K562 (cell line): ENCODE results near the gene STAT4. TPM values are rescaled to one million over a fixed set of nuclear protein-coding genes. Genes with fewer than 3 reads are reported as not detected.

Experiments used
- ATAC-seq: fragments of 200-7000 bp; cut with Tn5 transposase; 3 replicates; pipeline ENCODE4 v1.9.1; 2020; ENCODE audit warnings: moderate library complexity
- BruUV-seq: library from RNA; stranded (reverse); fragments of 400-500 nt; replicated peaks from 2 replicates; lab custom pipeline; 2021; lab: Mats Ljungman, UMichigan
- CTCF ChIA-PET: fragments of 300-600 bp; formaldehyde crosslinking; extraction: SDS; loops from one replicate; lab custom pipeline; 2021; ENCODE audit warnings: low intra/inter-chr PET ratio; lab: Yijun Ruan, JAX
- POLR2A ChIA-PET: fragments of 300-600, 350-650 bp; sonication (Branson Sonifier 250); formaldehyde crosslinking; extraction: SDS; loops from one replicate; lab custom pipeline; 2021; ENCODE audit warnings: antibody characterized with exemption, inconsistent platforms; lab: Yijun Ruan, JAX
- DNase-seq, 4 experiments: peaks; one replicate each; pipeline versions ENCODE4 v3.0.0 to v3.0.0-alpha.2; 2011 to 2018; ENCODE audit warnings: low spot score in 3 of 4, mixed read lengths in 3 of 4; ENCODE audit errors: extremely low read depth in 1 of 4
- FAIRE-seq: peaks from 2 replicates; lab custom pipeline; 2011; peaks lifted over from hg19 to GRCh38; lab: Jason Lieb, UNC
- H2AFZ ChIP-seq: 2 replicates; pipeline ENCODE4 v1.6.0; 2011; ENCODE audit warnings: low read depth, low read length, control low read depth, inconsistent platforms
- H3K27ac ChIP-seq: fragments of 200-600 bp; 3 replicates; pipeline ENCODE4 v1.8.0; 2011; ENCODE audit warnings: low read depth, mild to moderate bottlenecking, control low read depth, inconsistent platforms, low read length, moderate library complexity, mixed read lengths; ENCODE audit errors: extremely low read depth
- H3K27me3 ChIP-seq, 2 experiments: fragments of 300-600 bp in 1 of 2; 2 replicates in 1 of 2; 3 replicates in 1 of 2; pipeline versions ENCODE4 v1.6.0 to v1.8.0; 2011; ENCODE audit warnings: inconsistent platforms in 2 of 2, low read length in 2 of 2, mild to moderate bottlenecking in 1 of 2, mixed read lengths in 1 of 2, moderate library complexity in 1 of 2; ENCODE audit not compliant: control insufficient read depth in 2 of 2, insufficient read depth in 2 of 2
- H3K36me3 ChIP-seq: fragments of 300-600 bp; 3 replicates; pipeline ENCODE4 v1.8.0; 2011; ENCODE audit warnings: mild to moderate bottlenecking, low read length, inconsistent platforms; ENCODE audit not compliant: control insufficient read depth, insufficient read depth
- H3K4me1 ChIP-seq, 2 experiments: fragments of 200-600 bp in 1 of 2; replicated peaks in 1 of 2; 2 replicates in 1 of 2; 3 replicates in 1 of 2; pipeline versions ENCODE4 v1.5.1 to v1.8.0; 2011; ENCODE audit warnings: inconsistent platforms in 2 of 2, low read length in 2 of 2, mild to moderate bottlenecking in 1 of 2, mixed read lengths in 1 of 2, moderate library complexity in 1 of 2; ENCODE audit not compliant: control insufficient read depth in 2 of 2, insufficient read depth in 2 of 2
- H3K4me2 ChIP-seq: 2 replicates; pipeline ENCODE4 v1.6.1; 2011; ENCODE audit warnings: low read length, control low read depth, inconsistent platforms, mixed read lengths; ENCODE audit not compliant: insufficient read depth
- H3K4me3 ChIP-seq: fragments of 200-600 bp; sonication (generic), shearing (Covaris generic); 2 replicates; pipeline ENCODE4 v1.5.1; 2016; ENCODE audit warnings: control low read depth, inconsistent platforms
- H3K79me2 ChIP-seq: fragments of 200-600 bp; 3 replicates; pipeline ENCODE4 v1.8.0; 2011; ENCODE audit warnings: low read length, inconsistent platforms; ENCODE audit not compliant: control insufficient read depth, insufficient read depth
- H3K9ac ChIP-seq, 2 experiments: 2 replicates each; pipeline versions ENCODE4 v1.6.0 to v1.6.1; 2011; ENCODE audit warnings: low read depth in 2 of 2, low read length in 2 of 2, control low read depth in 1 of 2, inconsistent platforms in 1 of 2, mild to moderate bottlenecking in 1 of 2, mixed read lengths in 1 of 2; ENCODE audit not compliant: insufficient read depth in 1 of 2
- H3K9me1 ChIP-seq: one replicate; pipeline ENCODE4 v1.6.0; 2011; ENCODE audit warnings: inconsistent platforms, mild to moderate bottlenecking, low read length, moderate library complexity; ENCODE audit not compliant: control insufficient read depth, insufficient read depth
- H3K9me3 ChIP-seq: replicated peaks from 2 replicates; pipeline ENCODE4 v1.5.1; 2011; ENCODE audit warnings: low read depth, low read length, inconsistent platforms; ENCODE audit not compliant: control insufficient read depth, insufficient read depth
- H4K20me1 ChIP-seq: replicated peaks from 2 replicates; pipeline ENCODE4 v1.6.1; 2011; ENCODE audit warnings: low read length, inconsistent platforms, mixed read lengths; ENCODE audit not compliant: control insufficient read depth, insufficient read depth
- ARID1B ChIP-seq: fragments of 450-650 bp; IDR thresholded peaks from 2 replicates; pipeline ENCODE4 v1.6.1; 2016; ENCODE audit warnings: antibody characterized with exemption, mild to moderate bottlenecking, inconsistent platforms
- CBFA2T3 ChIP-seq: fragments of 450-650 bp; IDR thresholded peaks from 2 replicates; pipeline ENCODE4 v1.6.1; 2017
- CUX1 ChIP-seq: fragments of 200-800 bp; sonication (Bioruptor generic); IDR thresholded peaks from 2 replicates; pipeline ENCODE4 v1.6.1; 2016; ENCODE audit warnings: missing genetic modification characterization, missing compliant biosample characterization
- DPF2 ChIP-seq: fragments of 450-650 bp; IDR thresholded peaks from 2 replicates; pipeline ENCODE4 v1.6.1; 2016
- ESRRA ChIP-seq: fragments of 450-650 bp; IDR thresholded peaks from 2 replicates; pipeline ENCODE4 v1.6.1; 2014; ENCODE audit warnings: low read depth, mild to moderate bottlenecking, moderate library complexity, borderline replicate concordance
- MEIS2 ChIP-seq: fragments of 450-650 bp; IDR thresholded peaks from 2 replicates; pipeline ENCODE4 v1.6.1; 2014; ENCODE audit warnings: mild to moderate bottlenecking; ENCODE audit not compliant: partially characterized antibody
- NCOR1 ChIP-seq: fragments of 450-650 bp; IDR thresholded peaks from 2 replicates; pipeline ENCODE4 v1.6.1; 2016; ENCODE audit warnings: mild to moderate bottlenecking, moderate library complexity
- SPI1 ChIP-seq: IDR thresholded peaks from 2 replicates; pipeline ENCODE4 v1.6.1; 2011; ENCODE audit warnings: low read depth, low read length, control low read depth, borderline replicate concordance
- TCF3 ChIP-seq: sonication (generic); formaldehyde crosslinking; IDR thresholded peaks from 2 replicates; pipeline ENCODE4 v1.4.0; 2020; ENCODE audit warnings: mild to moderate bottlenecking, missing genetic modification reagents
- TEAD4 ChIP-seq, 2 experiments: sonication (generic) in 1 of 2; formaldehyde crosslinking in 1 of 2; IDR thresholded peaks; 2 replicates each; pipeline versions ENCODE4 v1.6.1 to v1.8.0; 2012 to 2022; ENCODE audit warnings: borderline replicate concordance in 1 of 2, inconsistent platforms in 1 of 2, low read length in 1 of 2, mild to moderate bottlenecking in 1 of 2, missing genetic modification reagents in 1 of 2
- YY1 ChIP-seq, 3 experiments: IDR thresholded peaks; 2 replicates each; pipeline ENCODE4 v1.6.1; 2011; ENCODE audit warnings: low read length in 2 of 3, mild to moderate bottlenecking in 2 of 3, moderate library complexity in 2 of 3, borderline replicate concordance in 1 of 3, control low read depth in 1 of 3, low read depth in 1 of 3; ENCODE audit not compliant: insufficient read depth in 3 of 3, insufficient replicate concordance in 2 of 3, control insufficient read depth in 1 of 3, insufficient read length in 1 of 3; ENCODE audit errors: extremely low read depth in 1 of 3
- ZFPM2 ChIP-seq: fragments of 250-450 bp; sonication (Bioruptor Pico); IDR thresholded peaks from 2 replicates; pipeline ENCODE4 v1.5.1; 2022; ENCODE audit warnings: mild to moderate bottlenecking
- WGBS: fragments of 100-300 bp; shearing (Covaris generic); methylation state at CpG from one replicate; pipeline ENCODE4 v1.1.6; 2016; ENCODE audit warnings: low coverage, mixed read lengths; ENCODE audit not compliant: insufficient coverage; ENCODE audit errors: missing lambda C conversion rate; 5-methylcytosine and 5-hydroxymethylcytosine counted together
- in situ Hi-C: fragments of 300-500 bp; cut with MboI; formaldehyde crosslinking; loops from 4 replicates; pipeline ENCODE4 v1.15.0; 2018; ENCODE audit warnings: inconsistent platforms, mixed read lengths
- intact Hi-C: fragments of 100-400 bp; cut with micrococcal nuclease; formaldehyde crosslinking; loops from 2 replicates; pipeline ENCODE4 v1.14.2; 2022
- polyA plus RNA-seq, 8 experiments: library from polyadenylated mRNA; depleted of rRNA in 4 of 8; stranded (reverse) in 5 of 8; unstranded in 3 of 8; fragments of >200 nt; fragmentation: Nextera tagmentation in 2 of 8; fragmentation: Illumina TruSeq in 1 of 8; extraction: Ambion mirVana in 2 of 8; extraction: Trizol in 1 of 8; gene quantifications; 2 replicates each; pipeline versions ENCODE4 v1.2.1 to v1.2.3, GENCODE V29; 2011 to 2014; ENCODE audit warnings: inconsistent platforms in 1 of 8, missing spikeins in 1 of 8
- total RNA-seq, 7 experiments: library from RNA; depleted of rRNA in 6 of 7; stranded (reverse); fragments of >200 nt in 6 of 7; fragmentation: Illumina TruSeq in 2 of 7; extraction: Trizol in 2 of 7; gene quantifications; 2 replicates each; pipeline versions ENCODE4 v1.2.1 to v1.2.3, GENCODE V29; 2011 to 2021; ENCODE audit warnings: low replicate concordance in 1 of 7

Gene STAT4
- total and polyA plus RNA-seq, 9 of the 15 experiments (the other 6 are each of a cell fraction or from before 2014, with no cell fraction given) = 0.01 to 0.06 (median 0.03) TPM; not detected in 6

DNA sequence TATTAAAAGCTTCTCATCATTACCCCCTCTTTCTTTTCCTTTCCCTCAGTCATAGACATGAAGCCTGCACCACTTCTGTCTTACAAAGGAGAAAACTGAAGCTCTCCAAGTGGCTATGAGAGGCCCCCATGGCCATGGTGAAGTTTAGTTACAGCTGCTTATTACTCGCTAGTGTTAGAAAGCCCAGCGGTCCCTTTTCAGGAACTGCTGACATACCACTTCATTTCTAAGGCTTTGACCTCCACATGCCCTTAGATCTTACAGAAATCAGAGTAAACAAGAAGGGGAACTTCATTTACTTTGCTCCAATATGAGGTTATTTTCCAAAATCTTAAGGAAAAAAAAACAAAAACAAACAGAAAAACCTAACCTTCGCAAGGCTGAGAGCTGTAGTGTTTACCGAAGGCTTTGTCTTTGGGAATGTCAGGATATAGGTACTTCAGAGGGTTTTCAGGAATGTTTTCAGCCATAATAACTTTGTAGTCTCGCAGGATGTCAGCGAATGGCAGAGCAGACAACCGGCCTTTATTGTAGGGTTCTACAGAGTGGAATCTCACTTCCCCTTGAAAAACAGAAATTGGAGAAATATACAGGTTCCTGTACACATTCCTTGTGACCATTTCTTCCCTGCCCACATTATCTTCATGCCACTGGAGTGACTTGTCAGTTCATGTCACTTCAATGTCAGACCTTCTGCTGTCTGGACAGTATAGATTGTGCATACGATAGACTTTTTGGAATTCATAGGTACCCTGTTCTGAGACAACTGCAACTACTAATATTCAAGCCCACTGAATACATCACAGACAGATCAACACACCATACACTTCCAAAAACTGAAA, 118.0 kb downstream of the STAT4 start:
- intact Hi-C loops (loop anchor here (5.0 kb wide), 2 partner anchors 181 to 251 kb away; no protein-coding TSS in a partner anchor), in situ Hi-C loops (loop anchor here (10.0 kb wide), 1 partner anchor 812 kb away; the partner anchor contains the start of gene CAVIN2)
- peak in 1 of 4 experiments; percentile 41 for DNase-seq
- Histone ChIP-seq H4K20me1 (no peaks in the 10 kb centered on the region), H3K9me3 (no peaks in the 10 kb centered on the region), H3K4me2 (peak overlapping the region; percentile 60), H3K79me2 (no peaks in the 10 kb centered on the region), H3K9me1 (no peaks in the 10 kb centered on the region), H3K4me3 (no peak overlapping the region), H3K36me3 (no peaks in the 10 kb centered on the region; the same call in 2 of the 3 replicates), H3K4me1 (peaks cover 0 to 15% of the 10 kb centered on the region in 2 experiments; a peak in 3 of 5 replicates), H3K27me3 (no peaks in the 10 kb centered on the region), H3K9ac (peak overlapping the region in 1 of 2 experiments; percentile 44; a peak in 2 of 4 replicates), H3K27ac (peak overlapping the region; percentile 31), H2AFZ (peak overlapping the region; percentile 91)
- ChIA-PET POLR2A (no interaction called here), CTCF (no interaction called here)
- FAIRE-seq = peak; percentile 74
- 19% methylated on average over 8 of the region's 8 CpGs for WGBS
- ATAC-seq = peak; percentile 68
- TF ChIP-seq TEAD4 (IDR thresholded peaks at IDR 0.05; ENCODE audit: low read length) = peak; percentile 39; the same call in 1 of the 2 replicates
- no peak for TF ChIP-seq TEAD4 (CRISPR knock-in tag; IDR thresholded peaks at IDR 0.05; ENCODE audit: borderline replicate concordance)
- TF ChIP-seq ESRRA = peak; percentile 70
- peak; percentile 35; the same call in 1 of the 2 replicates for TF ChIP-seq TCF3
- peak; percentile 48; the same call in 1 of the 2 replicates for TF ChIP-seq SPI1
- TF ChIP-seq YY1 (IDR thresholded peaks at IDR 0.05; ENCODE audit: borderline replicate concordance in 1 of 3, control insufficient read depth in 1 of 3, extremely low read depth in 1 of 3, insufficient read depth in 3 of 3, insufficient read length in 1 of 3, insufficient replicate concordance in 2 of 3, low read depth in 1 of 3, low read length in 2 of 3) = no peak
- TF ChIP-seq NCOR1 = 0 out of 2 replicates have a peak, but pooled peaks have one; percentile 12
- 0 out of 2 replicates have a peak, but pooled peaks have one; percentile 28 for TF ChIP-seq DPF2
- TF ChIP-seq ARID1B = peak; percentile 45
- TF ChIP-seq CUX1 = no peak
- TF ChIP-seq CBFA2T3 = peak; percentile 58
- no peak for TF ChIP-seq ZFPM2 (CRISPR knock-in tag)
- TF ChIP-seq MEIS2 = peak; percentile 53
- no TSS peak for BruUV-seq
